GM12892 (cell line): ENCODE data around the gene VAV2.
A peak's percentile ranks its signal among the peaks of the same experiment; 100 is the strongest.

Source experiments
- DNase-seq: peaks from one replicate; pipeline ENCODE4 v3.0.0; 2011; ENCODE audit not compliant: insufficient read length
- FAIRE-seq: peaks from 2 replicates; lab custom pipeline; 2011; peaks lifted over from hg19 to GRCh38; lab: Jason Lieb, UNC
- POLR2A ChIP-seq: IDR thresholded peaks from 2 replicates; pipeline ENCODE4 v1.6.1; 2011; ENCODE audit warnings: low read depth, low read length, control low read depth
- POLR2AphosphoS5 ChIP-seq: IDR thresholded peaks from 2 replicates; pipeline ENCODE4 v1.6.1; 2011; ENCODE audit warnings: low read depth, low read length, control low read depth
- TAF1 ChIP-seq: IDR thresholded peaks from 2 replicates; pipeline ENCODE4 v1.6.1; 2011; ENCODE audit warnings: low read depth, mild to moderate bottlenecking, control low read depth, low read length, borderline replicate concordance

VAV2 gene

GRCh38 chr9:134026981-134027380 lies 34.9 kb upstream of the VAV2 start:
- no peak for FAIRE-seq
- TF ChIP-seq POLR2AphosphoS5, result no peak
- no peak for TF ChIP-seq TAF1
- TF ChIP-seq POLR2A, result no peak
- no peak for DNase-seq

GRCh38 chr9:134026581-134026980 lies 34.5 kb upstream of the VAV2 start:
- DNase-seq, result no peak
- FAIRE-seq, result no peak
- TF ChIP-seq POLR2A, result no peak
- no peak for TF ChIP-seq POLR2AphosphoS5
- TF ChIP-seq TAF1, result no peak

DNA sequence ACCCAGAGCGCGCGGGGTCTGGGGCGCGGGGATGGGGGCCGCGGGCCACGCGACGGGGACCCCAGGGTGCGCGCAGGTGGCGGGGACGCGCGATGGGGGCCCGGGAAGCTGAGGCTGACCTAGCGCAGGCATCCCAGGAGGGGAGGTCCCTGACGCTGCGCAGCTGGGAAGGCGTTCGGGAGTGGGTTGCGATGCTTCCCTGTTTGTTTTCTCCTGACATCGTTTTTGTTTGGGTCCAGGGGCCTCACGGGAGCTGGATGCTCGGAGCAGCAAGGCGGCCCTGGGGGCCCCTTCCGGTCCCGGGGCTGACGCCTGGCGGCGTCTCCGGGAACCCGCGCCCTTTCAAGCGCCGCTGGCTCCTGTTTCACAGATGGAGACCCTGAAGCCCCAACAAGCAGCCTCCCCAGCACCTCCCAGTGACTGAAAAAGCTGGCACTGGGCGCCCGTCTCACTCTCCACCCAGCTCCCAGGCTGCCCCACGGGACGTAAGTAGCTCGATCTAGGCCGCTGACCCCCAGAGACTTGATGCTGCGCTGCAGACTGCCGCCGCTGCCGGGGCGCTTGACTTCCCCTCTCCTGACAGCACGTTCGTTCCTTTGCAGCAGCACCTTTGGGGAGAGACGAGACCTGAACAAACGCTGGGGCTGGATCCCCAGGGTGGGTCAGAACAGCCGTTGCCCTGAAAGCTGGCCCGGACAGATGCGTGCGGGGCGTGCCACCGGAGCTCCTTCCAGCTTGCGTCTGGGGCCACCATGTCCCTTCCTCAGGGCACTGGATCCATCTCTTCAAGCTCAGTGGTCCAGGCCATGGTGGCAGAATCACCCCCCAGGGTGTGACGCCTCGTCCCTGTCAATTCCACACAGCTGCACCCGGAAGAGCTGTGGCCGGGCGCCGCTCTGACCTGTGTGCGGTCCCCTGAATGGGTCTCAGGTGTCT lies 33.8 kb upstream of the VAV2 start:
- TF ChIP-seq POLR2A (no peak), TAF1 (no peak), POLR2AphosphoS5 (no peak)
- DNase-seq (peak; percentile 74), FAIRE-seq (no peak)

- FAIRE-seq, result peak; percentile 100
- peak; percentile 89 for DNase-seq
- no peak for TF ChIP-seq TAF1
- peak; percentile 20; the same call in 1 of the 2 replicates for TF ChIP-seq POLR2A
- TF ChIP-seq POLR2AphosphoS5, result no peak
Observed at GRCh38 chr9:134024828-134025605, 32.9 kb upstream of the VAV2 start, which contains the start of gene BRD3OS. Gene BRD3OS (plus strand): TSS chr9:134025481. CDS start chr9:134026748, 1,267 bp downstream.

DNA sequence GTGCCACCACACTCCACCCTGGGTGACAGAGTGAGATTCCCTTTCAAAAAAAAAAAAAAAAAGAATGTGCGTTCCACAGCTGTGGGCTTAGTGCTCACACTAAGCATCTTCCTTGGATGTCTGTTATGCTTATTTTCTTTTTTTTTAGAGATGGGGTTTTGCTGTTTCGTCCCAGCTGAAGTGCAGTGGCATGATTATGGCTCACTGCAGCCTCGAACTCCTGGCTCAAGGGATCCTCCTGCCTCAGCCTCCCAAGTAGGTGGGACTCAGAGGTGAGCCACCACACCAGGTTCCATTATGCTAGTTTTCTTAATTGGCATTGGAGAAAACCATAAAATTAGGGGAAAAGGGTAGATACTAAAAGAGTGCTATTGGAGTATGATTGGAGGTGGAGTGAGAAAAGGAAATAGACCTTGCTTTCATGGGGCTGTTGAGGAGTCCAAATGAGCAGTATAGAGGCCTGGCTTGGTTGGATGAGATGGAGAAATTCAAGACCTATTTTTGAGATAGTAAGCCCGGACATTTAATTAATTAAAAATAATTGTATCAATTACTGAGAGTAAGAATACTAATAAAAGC lies 32.2 kb upstream of the VAV2 start:
- TF ChIP-seq TAF1 (no peak), POLR2A (no peak), POLR2AphosphoS5 (no peak)
- DNase-seq (no peak), FAIRE-seq (no peak)

GRCh38 chr9:134014946-134015345 lies 22.8 kb upstream of the VAV2 start:
- DNase-seq (no peak), FAIRE-seq (no peak)
- no peak for TF ChIP-seq TAF1
- TF ChIP-seq POLR2A, result no peak

DNA sequence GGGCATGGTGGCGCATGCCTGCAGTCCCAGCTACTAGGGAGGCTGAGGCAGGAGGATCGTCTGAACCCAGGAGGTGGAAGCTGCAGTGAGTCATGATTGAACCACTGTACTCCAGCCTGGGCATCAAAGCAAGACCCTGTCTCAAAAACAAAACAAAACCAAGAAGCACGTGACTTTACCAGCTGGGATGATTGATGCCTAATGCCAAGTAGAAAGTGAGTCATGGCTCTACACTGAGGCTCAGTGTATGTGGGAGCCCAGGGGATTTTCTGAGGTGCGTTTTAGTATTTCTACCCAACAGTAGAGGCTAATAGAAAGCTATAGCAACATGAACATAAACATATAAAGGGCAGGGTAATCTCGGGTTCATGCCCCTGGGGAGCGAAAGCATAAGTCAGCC lies 19.3 kb upstream of the VAV2 start:
- TF ChIP-seq TAF1, result no peak
- TF ChIP-seq POLR2AphosphoS5, result no peak
- TF ChIP-seq POLR2A, result no peak
- DNase-seq (no peak), FAIRE-seq (no peak)

- DNase-seq (no peak), FAIRE-seq (no peak)
- TF ChIP-seq POLR2AphosphoS5 (no peak), TAF1 (no peak), POLR2A (no peak)
Observed at GRCh38 chr9:134010310-134011173, 18.4 kb upstream of the VAV2 start.

DNA sequence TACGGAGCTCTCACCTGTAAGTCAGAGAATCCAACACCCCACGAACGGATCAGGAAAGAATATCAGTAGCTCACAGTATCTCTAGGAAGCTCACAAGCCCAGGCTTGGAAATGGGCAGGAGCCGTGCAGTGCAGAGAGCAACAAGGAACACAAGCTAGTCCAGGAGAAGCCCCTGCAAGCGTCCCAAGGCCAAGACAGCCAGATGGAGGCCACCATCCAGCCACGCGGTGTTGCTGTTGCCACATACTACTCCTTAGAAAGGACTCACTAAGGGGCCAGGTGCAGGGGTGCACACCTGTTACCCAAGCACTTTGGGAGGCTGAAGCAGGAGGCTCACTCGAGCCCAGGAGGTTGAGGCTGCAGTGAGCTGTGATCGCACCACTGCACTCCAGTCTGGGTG lies 15.4 kb upstream of the VAV2 start:
- DNase-seq (no peak), FAIRE-seq (no peak)
- no peak for TF ChIP-seq TAF1
- TF ChIP-seq POLR2A, result no peak
- no peak for TF ChIP-seq POLR2AphosphoS5

DNA sequence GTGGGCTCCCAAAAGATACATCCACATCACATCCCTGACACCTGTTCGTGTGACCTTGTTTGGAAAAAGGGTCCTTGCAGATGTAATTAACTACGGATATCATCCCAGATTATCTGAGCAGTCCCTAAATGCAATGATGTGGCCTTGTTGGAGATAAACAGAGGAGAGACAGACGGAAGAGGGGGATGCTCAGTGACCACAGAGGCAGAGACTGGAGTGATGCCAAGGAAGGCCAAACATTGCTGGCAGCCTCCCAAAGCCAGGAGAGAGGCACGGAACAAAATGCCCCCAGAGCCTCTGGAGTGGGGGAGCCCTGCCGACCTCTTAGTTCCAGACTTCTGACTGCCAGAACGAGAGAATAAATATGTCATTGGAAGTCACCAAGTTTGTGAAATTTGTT lies 15.0 kb upstream of the VAV2 start:
- FAIRE-seq, result no peak

GRCh38 chr9:134005381-134005780 lies 13.3 kb upstream of the VAV2 start:
- DNase-seq (no peak), FAIRE-seq (no peak)
- TF ChIP-seq POLR2AphosphoS5, result no peak
- TF ChIP-seq TAF1, result no peak

More for the DNA sequence above, 15.0 kb upstream of the VAV2 start:
- TF ChIP-seq POLR2A (no peak), TAF1 (no peak)
- no peak for DNase-seq
